GM18867 (cell line): ENCODE measurements around the gene APOD.

Experiments used
- ATAC-seq: cut with Tn5 transposase; IDR thresholded peaks from one replicate; pipeline ENCODE4 v1.9.1; 2021; ENCODE audit warnings: mild to moderate bottlenecking, moderate library complexity; ENCODE audit not compliant: unreplicated experiment

APOD gene

DNA sequence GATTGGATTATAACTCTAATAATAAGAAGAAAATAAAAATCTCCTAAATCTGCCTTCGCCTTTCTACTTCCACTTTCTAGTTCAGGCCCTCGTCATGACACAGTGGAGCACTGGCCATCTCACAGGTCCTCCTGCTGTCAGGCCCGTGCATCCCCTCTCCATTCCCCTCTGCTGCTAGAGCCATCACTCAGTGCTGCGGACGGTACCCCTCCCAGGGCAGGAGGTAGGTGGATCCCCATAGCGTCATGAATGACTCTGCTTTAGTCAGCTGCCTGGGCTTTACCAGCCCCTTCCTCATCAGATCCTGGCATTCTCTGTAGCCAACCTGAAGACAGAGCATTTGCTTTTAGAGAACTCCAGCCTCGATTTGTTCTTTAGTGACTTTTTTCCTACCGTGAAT is 28.6 kb downstream of the APOD start:
- ATAC-seq = no peak

DNA sequence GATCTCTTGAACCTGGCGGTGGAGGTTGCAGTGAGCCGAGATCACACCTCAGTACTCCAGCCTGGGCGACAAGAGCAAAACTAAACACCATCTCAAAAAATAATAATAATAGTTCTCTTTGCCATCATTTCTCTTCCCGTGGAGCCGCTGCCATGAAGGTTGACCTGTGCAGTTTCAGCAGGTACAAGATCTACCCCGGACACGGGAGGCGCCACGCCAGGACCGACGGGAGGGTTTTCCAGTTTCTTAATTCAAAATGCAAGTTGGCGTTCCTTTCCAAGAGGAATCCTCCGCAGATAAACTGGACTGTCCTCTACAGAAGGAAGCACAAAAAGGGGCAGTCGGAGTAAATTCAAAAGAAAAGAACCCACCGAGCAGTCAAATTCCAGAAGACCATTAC is 29.3 kb downstream of the APOD start:
- no peak for ATAC-seq

DNA sequence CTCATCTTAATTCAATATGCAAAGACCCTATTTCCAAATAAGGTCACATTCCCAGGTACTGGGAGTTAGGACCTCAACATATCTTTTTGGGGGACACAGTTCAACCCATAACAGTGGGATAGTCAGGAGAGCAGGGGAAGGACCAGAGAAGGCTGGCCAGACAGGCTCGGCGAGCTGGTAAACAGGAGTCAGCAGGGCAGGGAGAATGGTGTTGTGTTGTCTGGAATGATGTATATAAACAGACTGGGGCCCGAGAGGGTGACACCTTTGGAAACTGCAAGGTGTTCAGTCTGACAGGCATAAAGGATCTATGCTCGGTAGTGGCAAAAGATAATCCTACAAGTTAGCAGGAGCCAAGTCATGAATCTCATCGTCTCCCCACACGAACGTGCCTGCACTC is 30.5 kb downstream of the APOD start:
- no peak for ATAC-seq

DNA sequence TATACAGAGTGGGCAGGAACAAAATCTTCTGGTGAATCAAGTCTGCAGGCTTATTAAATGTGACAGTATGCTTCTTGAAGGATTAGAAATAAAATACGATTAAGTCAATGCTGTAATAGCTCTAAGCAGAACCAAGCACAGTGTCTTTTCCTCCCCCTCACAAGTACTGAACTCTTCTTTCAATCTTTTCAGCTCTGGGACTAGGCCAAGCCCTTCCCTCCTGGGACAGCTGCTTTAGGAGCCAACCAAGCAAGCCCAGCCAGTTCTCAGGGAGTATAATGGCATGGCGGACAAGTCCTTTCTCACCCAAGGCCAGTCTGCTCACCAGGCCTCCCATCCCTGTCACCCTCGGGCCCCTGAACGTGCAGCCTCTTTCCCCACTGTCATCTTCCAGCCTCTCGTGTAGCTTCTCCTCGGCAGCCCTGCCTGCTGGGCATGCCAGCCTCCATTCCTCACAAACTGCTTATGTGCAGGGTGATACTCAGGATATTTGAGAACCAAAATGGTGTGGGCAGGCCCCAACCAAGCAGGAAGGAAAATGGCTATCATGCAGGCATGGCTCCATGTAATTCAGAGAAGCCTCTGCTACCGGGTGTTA is 32.3 kb downstream of the APOD start:
- no peak for ATAC-seq

DNA sequence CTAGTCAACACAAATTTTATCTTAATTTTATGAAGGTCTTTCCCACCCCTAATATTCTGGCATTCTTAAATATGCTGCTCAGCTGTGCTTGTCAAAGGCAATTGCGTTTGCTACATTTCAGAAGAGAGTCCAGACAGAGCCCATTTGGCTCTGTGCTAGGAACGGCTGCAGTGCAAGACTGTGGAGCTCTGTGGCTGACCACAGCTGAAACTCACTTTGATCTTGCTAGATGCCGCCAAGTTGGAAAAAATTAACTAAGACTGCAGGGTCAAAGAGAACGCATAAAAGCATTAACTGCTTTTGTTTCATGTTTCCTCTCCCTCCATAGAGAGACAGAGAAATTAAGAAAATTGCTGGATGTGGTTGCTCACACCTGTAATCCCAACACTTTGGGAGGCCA is 33.0 kb downstream of the APOD start:
- ATAC-seq = no peak

DNA sequence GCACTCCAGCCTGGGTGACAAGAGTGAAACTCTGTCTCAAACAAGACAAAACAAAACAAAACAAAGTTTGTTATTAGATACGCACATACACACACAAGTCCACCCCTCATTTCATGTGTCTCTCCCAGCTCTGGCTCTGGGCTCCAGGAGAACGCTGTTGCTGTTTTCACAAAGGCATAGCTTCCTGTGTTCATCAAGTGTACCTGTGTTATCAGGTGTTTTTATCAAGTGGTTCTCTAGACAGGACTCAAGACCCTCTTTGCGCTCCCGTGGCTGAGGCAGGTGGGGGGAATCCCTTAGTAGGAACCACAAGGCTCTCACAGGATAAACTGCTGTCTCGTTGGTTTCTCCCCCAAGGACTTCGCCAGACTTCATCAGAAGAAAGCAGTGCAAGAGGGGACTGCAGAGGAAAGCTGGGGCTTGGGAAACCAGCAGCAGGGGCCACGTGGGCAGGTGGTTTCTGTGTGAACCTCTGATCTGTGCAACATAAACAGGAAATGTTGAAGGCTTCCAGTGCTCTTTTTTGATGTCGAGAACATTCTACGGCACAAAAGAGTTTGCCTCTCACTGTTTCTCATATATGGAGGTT is 33.7 kb downstream of the APOD start:
- ATAC-seq = peak; percentile 49

DNA sequence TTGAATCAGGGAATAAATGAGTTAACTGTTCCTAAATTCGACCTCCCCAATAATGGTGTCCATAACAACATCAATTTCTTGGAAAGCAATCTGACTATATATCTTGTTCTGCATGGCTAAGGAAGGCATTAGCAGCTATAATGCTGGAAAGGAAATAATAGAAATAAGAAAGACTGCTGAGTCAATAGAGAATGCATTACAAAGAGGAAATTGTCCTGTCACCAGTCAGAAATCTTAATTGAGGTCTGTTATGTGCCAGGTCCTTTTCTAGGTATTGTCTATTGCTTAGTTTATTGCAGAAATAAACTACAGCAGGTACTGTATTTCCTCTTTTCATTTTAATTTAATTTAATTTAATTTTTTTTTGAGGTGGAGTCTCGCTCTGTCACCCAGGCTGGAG is 34.8 kb downstream of the APOD start:
- ATAC-seq = no peak

DNA sequence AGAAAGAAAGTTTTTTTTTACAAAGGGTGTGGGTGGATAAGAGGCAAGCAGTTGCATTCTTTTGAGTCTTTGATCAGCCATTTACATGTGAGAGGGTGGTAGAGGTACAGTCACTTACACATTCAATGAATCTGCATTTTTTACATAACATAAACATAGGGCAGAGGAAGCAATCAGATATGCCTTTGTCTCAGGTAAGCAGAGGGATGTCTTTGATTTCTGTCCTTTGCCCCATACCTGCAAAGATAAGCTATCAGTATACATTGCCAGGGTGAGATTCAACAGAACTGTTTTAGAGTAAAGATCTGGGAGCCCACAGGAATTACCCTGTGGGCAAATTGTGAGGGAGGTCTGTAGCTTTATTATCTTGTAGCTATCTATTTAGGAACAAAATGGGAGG is 35.2 kb downstream of the APOD start:
- ATAC-seq = no peak

DNA sequence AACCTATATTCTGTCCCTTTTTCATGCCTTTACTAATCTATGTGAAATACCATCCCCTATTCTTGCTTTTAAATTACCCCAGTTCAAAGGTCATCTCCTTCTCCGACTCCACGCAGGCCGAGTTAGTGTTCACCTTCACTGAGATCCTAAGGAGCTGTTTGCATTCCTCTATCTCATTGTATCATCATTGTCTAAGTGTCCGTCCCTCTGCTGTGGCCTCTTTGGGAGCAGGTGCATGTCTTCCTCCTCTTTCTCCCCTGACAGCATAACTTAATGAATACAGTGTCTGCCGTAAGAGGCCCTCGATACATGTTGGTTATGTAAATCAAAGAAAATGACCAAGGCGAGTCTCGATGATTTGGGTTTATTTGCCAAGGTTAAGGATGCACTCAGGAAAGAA is 35.7 kb downstream of the APOD start:
- no peak for ATAC-seq

DNA sequence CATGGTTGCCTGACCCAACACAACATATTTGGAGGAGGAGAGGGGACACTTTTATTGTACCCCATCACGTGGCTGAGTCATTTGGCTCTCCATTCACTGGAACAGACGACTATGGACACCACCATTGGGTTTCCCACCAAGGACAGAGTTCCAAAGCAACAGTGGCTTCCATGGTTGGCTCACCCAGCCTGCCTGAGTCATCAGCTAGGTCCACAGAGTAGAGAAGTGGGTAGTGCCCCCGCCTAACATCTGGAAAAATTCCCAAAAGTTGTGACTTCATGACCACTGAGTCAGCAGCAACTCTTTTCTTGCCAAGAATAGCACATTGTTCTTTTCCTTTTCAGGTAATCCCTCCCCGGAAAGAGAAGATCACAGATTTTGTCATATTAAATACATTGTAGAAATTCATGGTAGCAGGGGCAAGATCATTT is 37.6 kb downstream of the APOD start:
- no peak for ATAC-seq

DNA sequence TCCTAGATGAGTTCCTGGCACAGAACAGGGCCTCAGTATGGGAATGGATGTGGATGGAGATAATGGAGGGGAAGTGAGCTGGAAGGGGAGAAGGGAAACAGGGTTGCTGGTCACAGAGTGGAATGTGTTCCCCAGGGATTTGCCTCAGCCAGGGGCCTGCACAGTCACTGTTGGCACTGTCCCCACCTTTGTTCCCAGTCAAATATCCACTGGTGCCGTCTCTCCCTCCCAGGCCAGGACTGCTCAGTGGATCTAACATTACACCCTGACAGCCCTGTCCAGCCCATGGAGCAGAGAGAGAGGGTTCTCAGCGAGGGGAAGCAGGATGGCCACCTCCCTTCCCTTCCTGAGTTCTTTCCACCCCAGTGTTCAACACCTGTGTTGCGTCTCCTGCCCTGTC is 39.1 kb downstream of the APOD start:
- ATAC-seq = no peak

DNA sequence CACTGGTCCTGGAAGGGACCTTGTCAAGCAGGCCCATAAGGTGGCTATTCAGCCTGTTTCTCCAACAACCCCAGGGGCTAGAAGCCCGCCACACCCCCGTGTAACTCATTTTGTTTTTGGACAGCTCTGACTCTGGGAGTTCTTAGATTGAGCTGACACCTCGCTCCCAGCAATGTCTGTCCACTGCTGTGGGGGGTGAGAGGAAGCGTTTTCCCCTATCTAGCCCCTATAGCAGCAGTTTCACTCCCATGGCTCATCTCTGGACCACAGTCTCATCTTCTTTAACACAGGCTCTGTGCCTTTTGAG is 39.6 kb downstream of the APOD start:
- ATAC-seq = no peak

DNA sequence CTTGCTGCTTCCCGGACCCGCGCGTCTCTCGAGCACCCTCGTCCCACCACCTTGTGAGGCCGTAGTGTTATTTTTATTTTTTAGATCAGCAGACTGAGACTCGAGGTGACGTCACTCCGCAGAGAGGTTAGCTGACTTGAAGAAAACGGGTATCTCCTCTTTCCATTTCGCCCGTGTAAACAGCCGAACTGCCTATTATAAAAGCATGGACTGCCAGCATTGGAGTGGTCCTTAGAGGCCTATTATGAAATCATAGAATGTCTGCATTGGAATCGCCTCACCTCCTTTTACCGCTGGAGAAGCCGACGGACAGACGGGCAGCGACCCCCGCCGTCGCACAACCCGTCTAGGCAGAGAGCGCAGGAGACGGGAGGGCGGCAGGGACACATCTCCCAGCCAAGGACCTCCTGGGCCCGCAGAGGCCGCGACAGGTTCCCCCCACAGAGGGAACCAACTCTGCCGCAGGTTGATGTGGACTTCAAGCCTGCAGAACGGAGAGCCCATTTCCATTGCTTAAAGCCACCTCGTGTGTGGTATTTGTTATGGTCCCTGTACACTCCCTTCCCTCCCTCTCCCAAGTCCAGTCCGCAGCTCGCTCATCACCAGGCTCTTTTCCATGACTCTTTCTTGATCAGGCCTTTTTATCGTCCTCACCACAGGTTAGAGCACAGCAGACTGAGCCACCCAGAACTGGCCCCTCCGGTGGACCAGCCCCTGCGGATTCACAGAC is 40.1 kb downstream of the APOD start:
- no peak for ATAC-seq

DNA sequence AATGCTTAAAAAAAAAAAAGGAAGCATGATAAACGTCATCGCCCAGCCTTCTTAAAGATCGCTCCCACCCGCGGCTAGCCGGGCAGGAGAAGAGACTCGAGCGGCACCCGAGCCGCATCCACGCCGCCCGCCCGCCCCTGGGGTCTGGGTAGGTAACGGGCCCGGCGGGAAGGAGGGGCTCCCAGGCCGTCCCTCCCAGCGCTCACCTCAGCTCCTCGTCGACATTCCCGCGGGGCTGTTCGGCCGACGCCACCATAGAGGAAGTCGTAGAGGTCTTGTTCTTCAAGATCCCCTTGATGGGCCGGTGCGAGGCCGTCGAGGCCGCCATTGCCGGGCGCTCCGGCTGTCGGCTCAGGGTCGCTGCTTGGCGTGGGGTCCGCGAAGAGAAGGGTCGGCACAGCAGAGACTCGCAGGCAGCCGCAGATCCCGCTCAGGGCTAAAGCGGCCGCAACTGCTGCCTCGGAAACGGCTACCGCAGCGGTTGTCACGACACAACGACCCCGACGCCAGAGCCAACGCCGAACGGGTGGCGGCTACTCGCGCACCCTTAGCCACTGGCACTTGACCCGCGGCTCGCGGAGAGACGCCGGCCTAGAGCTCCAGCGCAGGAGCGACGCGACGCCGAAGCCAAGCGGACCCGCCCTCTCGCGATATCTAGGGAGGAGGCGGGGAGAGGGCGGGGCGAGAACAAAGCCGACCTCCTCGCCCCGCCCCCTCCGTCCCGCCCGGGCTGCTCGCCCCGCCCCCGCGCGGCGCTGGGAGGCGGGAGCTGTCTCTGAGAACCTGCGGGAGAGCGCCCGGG is 40.8 kb downstream of the APOD start, which contains the start of gene PPP1R2:
Gene PPP1R2 (minus strand): TSS at position 628 of the 802 bp plus-strand sequence. CDS start 300 bp downstream, at position 328.
- peak; percentile 79 for ATAC-seq

DNA sequence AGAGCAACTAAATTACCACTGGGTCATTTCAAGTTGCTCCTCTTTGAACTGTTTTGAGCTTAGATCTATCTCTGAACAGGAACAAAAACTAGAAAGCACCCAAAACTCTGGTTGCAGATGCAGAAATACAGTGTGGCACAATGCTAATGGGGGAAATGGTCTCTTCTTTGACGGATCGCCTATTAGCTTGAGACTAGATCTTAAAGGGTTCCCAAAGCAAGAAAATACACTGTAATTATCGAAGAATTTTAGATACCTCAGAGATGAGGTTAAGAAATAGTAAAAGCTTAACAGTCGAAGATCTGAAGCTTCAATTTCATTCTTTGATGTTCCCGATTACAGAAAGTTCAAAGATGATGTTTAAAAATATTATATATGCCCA is 41.4 kb downstream of the APOD start:
- peak; percentile 22 for ATAC-seq

DNA sequence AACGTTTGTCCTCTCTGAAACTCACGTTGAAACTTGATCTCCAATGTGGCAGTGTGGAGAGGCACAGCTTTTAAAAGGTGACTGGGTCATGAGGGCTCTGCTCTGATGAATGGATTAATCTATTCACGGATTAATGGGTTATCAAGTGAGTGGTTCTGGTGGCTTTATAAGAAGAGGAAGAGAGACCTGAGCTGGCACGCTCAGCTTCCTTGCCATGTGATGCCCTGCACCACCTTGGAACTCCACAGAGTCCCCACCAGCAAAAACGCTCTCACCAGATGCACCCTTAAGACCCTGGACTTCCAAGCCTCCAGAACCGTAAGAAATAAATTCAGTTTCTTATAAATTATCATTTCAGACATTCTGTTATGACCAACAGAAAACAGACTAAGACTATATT is 43.2 kb downstream of the APOD start:
- no peak for ATAC-seq

DNA sequence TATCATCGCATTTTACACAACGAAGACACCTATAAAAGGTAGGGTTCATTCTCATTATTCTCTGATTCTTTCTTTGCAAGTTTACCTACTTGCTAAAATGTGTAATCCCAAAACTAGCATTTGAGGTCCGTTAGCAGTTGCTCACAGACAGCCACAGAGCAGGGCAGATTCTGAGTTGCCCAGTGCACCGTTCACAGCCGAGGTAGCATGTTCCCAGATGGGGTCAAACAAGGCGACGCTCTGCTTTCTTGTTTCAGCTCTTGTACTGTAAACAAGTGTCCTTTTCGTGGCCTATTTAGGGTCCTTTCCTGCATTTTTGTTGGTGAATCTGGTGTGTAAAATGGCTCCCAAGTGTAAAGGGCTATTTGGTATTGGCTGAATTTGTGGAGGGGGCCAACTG is 43.7 kb downstream of the APOD start:
- no peak for ATAC-seq

DNA sequence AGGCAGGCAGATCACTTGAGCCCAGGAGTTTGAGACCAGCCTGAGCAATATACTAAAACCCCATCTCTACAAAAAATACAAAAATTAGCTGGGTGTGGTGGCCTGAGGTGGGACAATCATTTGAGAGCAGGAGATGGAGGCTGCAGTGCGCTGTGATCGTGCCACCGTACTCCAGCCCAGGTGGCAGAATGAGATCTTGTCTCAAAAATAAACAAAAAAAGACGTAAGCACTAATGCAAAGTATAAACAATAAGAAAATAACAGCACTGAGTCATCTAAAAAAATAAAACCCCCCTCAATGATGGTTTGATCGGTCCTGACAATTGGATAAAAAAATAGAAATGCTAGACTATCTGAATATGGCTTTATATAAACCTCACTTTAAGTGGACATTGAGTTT is 44.3 kb downstream of the APOD start:
- no peak for ATAC-seq

DNA sequence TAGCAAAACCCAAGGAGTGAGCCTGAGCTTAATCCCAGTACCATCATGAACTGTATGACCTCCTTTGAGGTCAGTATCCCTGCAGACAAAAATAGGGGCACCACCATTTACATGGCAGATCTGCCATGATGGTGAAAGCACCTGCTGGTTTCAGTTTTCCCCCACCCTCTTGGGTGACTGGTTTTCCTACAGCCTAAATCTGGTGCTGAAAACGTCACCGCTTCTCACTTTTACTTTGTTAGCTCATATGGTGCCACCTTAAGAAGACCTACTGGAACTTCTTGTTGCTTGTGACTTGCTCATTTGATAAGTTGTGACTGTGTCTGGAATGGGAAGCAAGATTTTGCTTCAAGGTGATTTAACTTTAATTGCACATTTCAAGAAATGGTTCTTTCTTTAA is 45.7 kb downstream of the APOD start:
- peak; percentile 62 for ATAC-seq

DNA sequence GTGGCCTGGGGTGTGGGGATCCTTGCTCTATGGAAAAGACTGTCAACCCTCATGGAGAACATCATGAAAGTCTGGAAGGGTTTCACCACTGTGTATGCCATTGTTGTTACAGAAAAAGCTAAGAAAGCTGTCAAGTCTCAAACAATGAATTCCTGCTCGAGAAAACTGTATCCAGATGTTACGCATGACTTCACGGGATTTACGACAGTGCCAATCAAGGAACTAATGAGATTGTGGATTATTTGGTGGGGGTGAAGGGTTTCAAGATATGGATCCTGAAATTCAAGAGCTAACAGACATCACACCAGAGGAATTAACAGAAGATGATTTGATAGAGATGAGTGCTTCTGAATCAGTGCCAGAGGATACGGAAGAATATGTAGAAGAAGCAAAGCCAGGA is 48.4 kb downstream of the APOD start:
- ATAC-seq = no peak

DNA sequence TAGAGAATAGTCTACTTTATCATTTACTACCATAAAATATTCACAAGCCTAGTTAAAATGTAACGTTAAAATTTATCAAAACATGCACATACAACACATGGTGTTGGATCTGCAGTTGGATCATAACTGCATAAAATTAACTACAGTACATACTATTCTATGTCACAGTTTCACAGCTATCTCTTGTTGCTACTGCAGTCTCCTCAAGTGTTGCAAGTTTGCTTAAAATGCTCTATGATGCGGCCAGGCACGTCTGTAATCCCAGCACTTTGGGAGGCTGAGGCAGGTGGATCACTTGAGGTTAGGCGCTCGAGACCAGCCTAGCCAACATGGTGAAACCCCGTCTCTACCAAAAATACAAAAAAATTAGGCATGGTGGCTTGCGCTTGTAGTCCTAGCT is 50.9 kb downstream of the APOD start:
- ATAC-seq = no peak

DNA sequence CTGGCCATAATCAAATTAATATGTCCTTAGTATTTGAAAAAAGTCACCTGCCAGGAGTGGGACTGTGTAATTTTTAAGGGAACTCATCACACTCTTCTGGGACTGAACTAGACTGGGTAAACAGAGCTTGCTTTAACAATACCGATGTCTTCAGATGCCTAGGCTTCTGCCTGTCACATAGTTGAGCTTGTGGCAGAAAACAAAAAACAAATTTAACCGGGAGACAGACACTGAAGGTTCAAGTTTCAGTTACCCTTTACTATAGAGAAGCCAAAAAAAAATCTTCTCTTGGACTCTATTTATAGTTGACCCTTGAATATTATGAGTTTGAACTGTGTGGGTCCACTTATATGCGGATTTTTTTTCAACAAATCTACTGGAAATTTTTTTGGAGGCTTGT is 51.4 kb downstream of the APOD start:
- ATAC-seq = no peak
